Hepatocyte (in vitro differentiated cells): ENCODE data around the gene ZBTB4.

Source experiments
- CTCF ChIP-seq: fragments of 200-600 bp; sonication (generic); IDR thresholded peaks from 2 replicates; pipeline ENCODE4 v1.5.1; 2016; ENCODE audit warnings: antibody characterized with exemption, mild to moderate bottlenecking; ENCODE audit not compliant: poor library complexity
- EZH2 ChIP-seq: fragments of 200-600 bp; sonication (generic); IDR thresholded peaks from 2 replicates; pipeline ENCODE4 v1.6.1; 2016; ENCODE audit warnings: antibody characterized with exemption, mild to moderate bottlenecking, borderline replicate concordance

GRCh38 chr17:7478276-7479212 lies 887 bp downstream of the ZBTB4 start:
- TF ChIP-seq CTCF = no peak
- no peak for TF ChIP-seq EZH2
